Measurements from ENCODE around the gene MYO3B. TPM values are rescaled to one million over a fixed set of nuclear protein-coding genes. Genes with fewer than 3 reads are reported as not detected.
"Not testable (repeated sequence)": the region's sequence is repeated elsewhere in the genome, so short reads cannot be mapped to it uniquely, and the experiment has no call there.

Gene MYO3B
- total and polyA plus RNA-seq, 4 experiments from 2014 or later, result not detected

DNA sequence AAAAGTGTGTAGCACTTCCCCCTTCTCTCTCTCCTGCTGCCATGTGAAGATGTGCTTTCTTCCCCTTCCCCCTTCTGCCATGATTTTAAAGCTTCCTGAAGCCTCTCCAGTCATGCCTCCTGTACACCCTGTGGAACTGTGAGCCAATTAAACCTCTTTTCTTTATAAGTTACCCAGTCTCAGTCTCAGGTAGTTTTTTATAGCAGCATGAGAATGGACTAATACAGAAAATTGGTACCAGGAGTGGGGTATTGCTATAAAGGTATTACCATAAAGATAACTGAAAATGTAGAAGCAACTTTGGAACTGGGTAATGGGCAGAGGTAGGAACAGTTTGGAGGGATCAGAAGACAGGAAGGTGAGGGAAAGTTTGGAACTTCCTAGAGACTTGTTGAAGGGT is 374.0 kb downstream of the MYO3B start:
- peaks cover 0 to 25% (median 20%) of the 10 kb centered on the region in 8 donors for H3K9me3 Mint-ChIP-seq
- H3K27ac Mint-ChIP-seq; H3K4me3 Mint-ChIP-seq; H3K36me3 Mint-ChIP-seq; H3K4me1 Mint-ChIP-seq; H3K4me1 ChIP-seq (ENCODE audit: insufficient read depth, low read length); H3K27me3 Mint-ChIP-seq; H3K4me3 ChIP-seq (ENCODE audit: low read length in 2 of 2); POLR2A ChIA-PET (ENCODE audit: partially characterized antibody); DNase-seq; H3K27me3 ChIP-seq (ENCODE audit: insufficient read depth, low read length); H3K27ac ChIP-seq (ENCODE audit: low read depth, low read length); H3K36me3 ChIP-seq (ENCODE audit: insufficient read depth, low read length); intact Hi-C loops (cut with micrococcal nuclease); H3K9me3 ChIP-seq (ENCODE audit: control insufficient read depth in 1 of 2, low read length in 2 of 2): not testable (repeated sequence)
- CTCF ChIA-PET (ENCODE audit: partially characterized antibody), result interaction anchor here (0.7 kb wide), 1 partner anchor 65 kb away, joined by 4 read pairs; no protein-coding TSS in a partner anchor

DNA sequence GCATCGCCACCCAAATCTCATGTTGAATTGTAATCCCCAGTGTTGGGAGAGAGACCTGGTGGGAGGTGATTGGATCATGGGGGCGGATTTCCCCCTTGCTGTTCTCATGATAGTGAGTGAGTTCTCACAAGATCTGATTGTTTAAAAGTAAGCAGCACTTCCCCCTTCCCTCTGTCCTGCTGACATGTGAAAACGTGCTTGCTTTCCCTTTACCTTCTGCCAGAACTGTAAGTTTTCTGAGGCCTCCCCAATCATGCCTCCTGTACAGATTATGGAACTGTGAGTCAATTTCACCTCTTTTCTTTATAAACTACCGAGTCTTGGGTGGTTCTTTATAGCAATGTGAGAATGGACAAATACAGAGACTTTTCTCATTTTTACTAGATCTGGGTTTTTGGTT is 375.8 kb downstream of the MYO3B start:
- Histone ChIP-seq H3K4me1 (ENCODE audit: insufficient read depth, low read length) (no peaks in the 10 kb centered on the region), H3K27me3 (ENCODE audit: insufficient read depth, low read length) (no peaks in the 10 kb centered on the region), H3K9me3 (ENCODE audit: control insufficient read depth in 1 of 2, low read length in 2 of 2) (no peaks in the 10 kb centered on the region), H3K36me3 (ENCODE audit: insufficient read depth, low read length) (no peaks in the 10 kb centered on the region), H3K27ac (ENCODE audit: low read depth, low read length) (no peak overlapping the region), H3K4me3 (ENCODE audit: low read length in 2 of 2) (no peak overlapping the region)
- H3K9me3 Mint-ChIP-seq, result peaks cover 0 to 25% (median 19%) of the 10 kb centered on the region in 8 donors
- intact Hi-C loops (cut with micrococcal nuclease), result no loop called here
- ChIA-PET POLR2A (ENCODE audit: partially characterized antibody) (no interaction called here), CTCF (ENCODE audit: partially characterized antibody) (no interaction called here)
- H3K4me3 Mint-ChIP-seq, result no peak overlapping the region
- no peak overlapping the region for H3K27ac Mint-ChIP-seq
- peaks cover 1 to 3% of the 10 kb centered on the region in 2 donors for H3K27me3 Mint-ChIP-seq
- no peak for DNase-seq
- peaks cover 0 to 7% of the 10 kb centered on the region in 2 donors for H3K36me3 Mint-ChIP-seq
- no peaks in the 10 kb centered on the region for H3K4me1 Mint-ChIP-seq

DNA sequence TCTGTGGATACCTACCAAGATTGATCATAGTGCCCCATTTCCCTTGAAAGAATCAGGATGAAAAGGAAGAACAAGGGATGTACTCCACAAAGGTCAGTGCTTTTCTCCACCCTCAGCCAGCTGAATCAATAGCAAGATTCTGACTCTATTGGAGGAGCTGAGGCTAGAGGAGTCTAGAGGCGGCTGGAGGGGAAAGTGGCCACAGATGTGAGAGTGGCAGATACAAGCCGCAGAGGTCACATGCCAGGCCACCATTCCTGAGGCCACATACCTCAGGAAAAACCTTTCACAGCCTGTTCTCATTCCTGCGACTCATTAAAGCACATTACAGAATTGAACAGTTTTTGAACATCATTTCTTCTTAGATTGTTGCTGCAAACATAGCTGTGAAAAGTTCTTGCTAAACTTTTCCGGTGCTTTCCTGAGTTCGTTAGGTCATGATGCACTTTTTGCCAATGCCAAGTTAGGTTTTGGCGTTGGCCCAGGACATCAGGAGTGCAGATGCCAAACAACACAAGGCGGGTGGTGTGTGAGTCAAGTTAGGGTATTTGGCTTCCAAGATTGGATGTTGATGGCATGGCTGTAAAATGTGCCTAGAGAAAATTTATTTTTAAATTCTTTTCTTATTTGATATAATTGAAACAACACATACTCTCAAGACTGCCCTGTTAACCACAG is 376.5 kb downstream of the MYO3B start:
- H3K27me3 ChIP-seq (ENCODE audit: insufficient read depth, low read length), result no peaks in the 10 kb centered on the region
- no peak overlapping the region for H3K4me3 ChIP-seq (ENCODE audit: low read length in 2 of 2)
- no peaks in the 10 kb centered on the region for H3K4me1 ChIP-seq (ENCODE audit: insufficient read depth, low read length)
- no peaks in the 10 kb centered on the region for H3K36me3 ChIP-seq (ENCODE audit: insufficient read depth, low read length)
- intact Hi-C loops (cut with micrococcal nuclease), result no loop called here
- CTCF ChIA-PET (ENCODE audit: partially characterized antibody), result no interaction called here
- Mint-ChIP-seq H3K4me3 (no peak overlapping the region), H3K27me3 (peaks cover 1 to 3% of the 10 kb centered on the region in 2 donors), H3K36me3 (peaks cover 0 to 7% of the 10 kb centered on the region in 2 donors), H3K4me1 (no peaks in the 10 kb centered on the region), H3K9me3 (peaks cover 0 to 25% (median 19%) of the 10 kb centered on the region in 8 donors), H3K27ac (no peak overlapping the region)
- H3K27ac ChIP-seq (ENCODE audit: low read depth, low read length), result no peak overlapping the region
- no peaks in the 10 kb centered on the region for H3K9me3 ChIP-seq (ENCODE audit: control insufficient read depth in 1 of 2, low read length in 2 of 2)
- POLR2A ChIA-PET (ENCODE audit: partially characterized antibody), result no interaction called here
- DNase-seq, result no peak

DNA sequence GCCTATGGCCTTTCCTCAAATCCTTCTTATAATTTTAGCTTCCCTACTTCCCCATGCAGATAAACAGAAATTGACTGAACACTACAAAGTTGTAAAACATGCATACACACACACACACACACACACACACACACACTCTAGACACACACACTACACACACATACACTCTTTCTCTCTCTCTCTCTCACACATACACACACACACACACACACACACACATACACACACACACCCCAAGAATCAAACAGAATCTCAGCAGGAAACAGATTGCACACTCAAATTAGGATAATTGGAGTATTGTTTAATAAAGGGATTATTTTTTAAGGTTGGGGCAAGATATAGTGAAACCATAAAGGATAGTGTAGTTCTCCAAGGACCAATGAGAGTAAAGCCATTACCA is 385.0 kb downstream of the MYO3B start:
- Mint-ChIP-seq H3K9me3 (peaks cover 0 to 3% (median 0%) of the 10 kb centered on the region in 8 donors), H3K27me3 (peaks cover 8 to 12% of the 10 kb centered on the region in 2 donors), H3K36me3 (no peaks in the 10 kb centered on the region), H3K4me3 (no peak overlapping the region), H3K4me1 (no peaks in the 10 kb centered on the region), H3K27ac (no peak overlapping the region)
- H3K27ac ChIP-seq (ENCODE audit: low read depth, low read length), result no peak overlapping the region
- H3K4me1 ChIP-seq (ENCODE audit: insufficient read depth, low read length), result no peaks in the 10 kb centered on the region
- H3K9me3 ChIP-seq (ENCODE audit: control insufficient read depth in 1 of 2, low read length in 2 of 2), result no peaks in the 10 kb centered on the region
- no peak overlapping the region for H3K4me3 ChIP-seq (ENCODE audit: low read length in 2 of 2)
- DNase-seq, result no peak
- CTCF ChIA-PET (ENCODE audit: partially characterized antibody), result no interaction called here
- POLR2A ChIA-PET (ENCODE audit: partially characterized antibody), result no interaction called here
- intact Hi-C loops (cut with micrococcal nuclease), result no loop called here
- no peaks in the 10 kb centered on the region for H3K36me3 ChIP-seq (ENCODE audit: insufficient read depth, low read length)
- H3K27me3 ChIP-seq (ENCODE audit: insufficient read depth, low read length), result no peaks in the 10 kb centered on the region

DNA sequence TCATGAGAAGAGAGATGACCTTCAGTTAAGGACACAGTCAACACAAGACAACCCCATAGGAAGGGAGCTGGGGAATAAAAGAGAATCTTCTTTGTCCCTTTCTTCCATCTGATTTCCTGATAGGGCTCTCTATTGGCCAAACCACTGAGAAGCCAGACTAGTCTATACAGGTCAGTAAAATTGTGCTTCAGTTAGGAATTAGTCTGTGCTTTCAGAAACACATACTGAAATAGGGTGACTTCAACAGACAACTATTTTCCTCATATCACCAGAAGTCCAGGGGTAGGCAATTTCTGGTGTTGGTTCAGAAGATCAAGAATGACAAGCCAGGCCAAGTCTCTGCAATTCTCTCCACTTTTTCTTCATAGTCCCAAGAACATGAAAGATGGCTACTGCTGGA is 385.5 kb downstream of the MYO3B start:
- H3K4me1 Mint-ChIP-seq, result no peaks in the 10 kb centered on the region

DNA sequence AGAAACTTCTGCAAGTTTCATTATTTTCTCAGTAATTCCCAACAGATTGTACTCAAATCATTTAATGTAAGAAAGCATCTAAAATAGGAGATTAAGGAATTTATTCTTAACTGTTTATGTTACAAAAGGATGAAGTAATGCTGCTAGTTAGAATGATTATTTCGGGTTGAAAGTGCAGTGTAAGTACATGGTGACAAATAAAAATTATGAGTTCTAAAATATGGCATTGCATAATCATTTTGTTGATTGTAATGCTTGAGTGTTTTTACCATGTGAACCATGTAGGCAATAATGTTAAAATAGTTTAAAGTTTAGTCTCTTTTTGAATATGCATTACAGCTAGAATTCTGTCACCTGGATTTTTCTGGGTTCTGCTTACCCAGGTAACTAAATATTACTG is 388.2 kb downstream of the MYO3B start:
- intact Hi-C loops (cut with micrococcal nuclease), result no loop called here
- H3K27me3 ChIP-seq (ENCODE audit: insufficient read depth, low read length), result no peaks in the 10 kb centered on the region
- CTCF ChIA-PET (ENCODE audit: partially characterized antibody), result no interaction called here
- Mint-ChIP-seq H3K4me1 (no peaks in the 10 kb centered on the region), H3K36me3 (no peaks in the 10 kb centered on the region), H3K27me3 (peaks cover 8 to 14% of the 10 kb centered on the region in 2 donors), H3K27ac (no peak overlapping the region), H3K4me3 (no peak overlapping the region), H3K9me3 (no peaks in the 10 kb centered on the region)
- no peak for DNase-seq
- H3K27ac ChIP-seq (ENCODE audit: low read depth, low read length), result no peak overlapping the region
- H3K9me3 ChIP-seq (ENCODE audit: control insufficient read depth in 1 of 2, low read length in 2 of 2), result no peaks in the 10 kb centered on the region
- POLR2A ChIA-PET (ENCODE audit: partially characterized antibody), result no interaction called here
- H3K4me1 ChIP-seq (ENCODE audit: insufficient read depth, low read length), result no peaks in the 10 kb centered on the region
- H3K36me3 ChIP-seq (ENCODE audit: insufficient read depth, low read length), result no peaks in the 10 kb centered on the region
- no peak overlapping the region for H3K4me3 ChIP-seq (ENCODE audit: low read length in 2 of 2)

More for the DNA sequence above, 385.5 kb downstream of the MYO3B start:
- H3K4me3 Mint-ChIP-seq, result no peak overlapping the region
- H3K27me3 Mint-ChIP-seq, result peaks cover 8 to 12% of the 10 kb centered on the region in 2 donors
- H3K9me3 Mint-ChIP-seq, result peaks cover 0 to 3% (median 0%) of the 10 kb centered on the region in 8 donors
- Histone ChIP-seq H3K9me3 (ENCODE audit: control insufficient read depth in 1 of 2, low read length in 2 of 2) (no peaks in the 10 kb centered on the region), H3K36me3 (ENCODE audit: insufficient read depth, low read length) (no peaks in the 10 kb centered on the region), H3K27me3 (ENCODE audit: insufficient read depth, low read length) (no peaks in the 10 kb centered on the region), H3K4me1 (ENCODE audit: insufficient read depth, low read length) (no peaks in the 10 kb centered on the region), H3K27ac (ENCODE audit: low read depth, low read length) (no peak overlapping the region), H3K4me3 (ENCODE audit: low read length in 2 of 2) (no peak overlapping the region)
- DNase-seq, result no peak
- ChIA-PET CTCF (ENCODE audit: partially characterized antibody) (no interaction called here), POLR2A (ENCODE audit: partially characterized antibody) (no interaction called here)
- no peaks in the 10 kb centered on the region for H3K36me3 Mint-ChIP-seq
- H3K27ac Mint-ChIP-seq, result no peak overlapping the region
- intact Hi-C loops (cut with micrococcal nuclease), result no loop called here

DNA sequence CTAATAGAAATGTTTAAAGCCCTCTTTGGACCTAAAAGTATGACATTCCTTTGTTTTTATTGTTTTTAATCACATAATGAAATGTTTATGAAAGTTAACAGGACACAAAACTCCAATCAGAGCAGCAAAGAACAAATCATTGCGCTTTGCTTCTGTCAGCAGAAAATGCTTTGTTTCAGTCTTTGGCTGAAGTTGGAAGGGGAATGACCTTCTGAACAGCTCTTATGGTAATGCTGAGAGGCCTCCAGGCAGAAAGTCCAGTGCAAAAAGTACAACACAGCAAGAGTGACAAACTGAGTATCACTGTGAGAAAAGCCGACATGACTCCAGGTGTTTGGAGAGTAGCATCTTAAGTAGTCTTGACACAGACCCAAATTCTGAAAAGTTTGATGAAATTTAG is 389.5 kb downstream of the MYO3B start:
- H3K4me1 Mint-ChIP-seq, result no peaks in the 10 kb centered on the region
- intact Hi-C loops (cut with micrococcal nuclease), result no loop called here
- Histone ChIP-seq H3K27ac (ENCODE audit: low read depth, low read length) (no peak overlapping the region), H3K4me1 (ENCODE audit: insufficient read depth, low read length) (no peaks in the 10 kb centered on the region), H3K9me3 (ENCODE audit: control insufficient read depth in 1 of 2, low read length in 2 of 2) (no peaks in the 10 kb centered on the region), H3K36me3 (ENCODE audit: insufficient read depth, low read length) (no peaks in the 10 kb centered on the region), H3K27me3 (ENCODE audit: insufficient read depth, low read length) (no peaks in the 10 kb centered on the region), H3K4me3 (ENCODE audit: low read length in 2 of 2) (no peak overlapping the region)
- CTCF ChIA-PET (ENCODE audit: partially characterized antibody), result no interaction called here
- DNase-seq, result no peak
- H3K36me3 Mint-ChIP-seq, result no peaks in the 10 kb centered on the region
- POLR2A ChIA-PET (ENCODE audit: partially characterized antibody), result no interaction called here
- H3K4me3 Mint-ChIP-seq, result no peak overlapping the region
- H3K27ac Mint-ChIP-seq, result no peak overlapping the region
- peaks cover 13 to 18% of the 10 kb centered on the region in 2 donors for H3K27me3 Mint-ChIP-seq
- no peaks in the 10 kb centered on the region for H3K9me3 Mint-ChIP-seq

DNA sequence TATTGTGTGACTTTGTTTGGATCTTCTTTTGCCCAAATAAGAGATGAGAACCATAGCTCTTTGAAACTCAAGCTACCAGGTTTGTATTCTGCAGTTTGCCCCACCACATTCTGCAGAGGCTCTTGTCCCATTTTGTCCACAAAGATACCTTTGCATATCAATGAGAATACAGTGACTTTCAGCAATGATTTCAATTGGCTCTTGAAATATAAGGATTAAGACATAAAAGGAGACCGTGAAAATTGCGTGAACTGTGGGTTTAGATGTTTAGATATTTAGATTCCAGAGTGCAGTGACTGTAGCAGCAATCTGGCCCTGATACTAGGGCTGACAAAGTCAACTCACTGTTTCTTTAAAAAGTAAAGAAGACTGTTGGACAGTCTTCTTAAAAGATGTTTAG is 390.6 kb downstream of the MYO3B start:
- Mint-ChIP-seq H3K9me3 (no peaks in the 10 kb centered on the region), H3K27me3 (peaks cover 15 to 18% of the 10 kb centered on the region in 2 donors), H3K36me3 (no peaks in the 10 kb centered on the region), H3K4me3 (no peak overlapping the region), H3K27ac (no peak overlapping the region), H3K4me1 (no peaks in the 10 kb centered on the region)
- CTCF ChIA-PET (ENCODE audit: partially characterized antibody), result no interaction called here
- Histone ChIP-seq H3K27me3 (ENCODE audit: insufficient read depth, low read length) (no peaks in the 10 kb centered on the region), H3K27ac (ENCODE audit: low read depth, low read length) (no peak overlapping the region), H3K36me3 (ENCODE audit: insufficient read depth, low read length) (no peaks in the 10 kb centered on the region), H3K4me3 (ENCODE audit: low read length in 2 of 2) (no peak overlapping the region), H3K4me1 (ENCODE audit: insufficient read depth, low read length) (no peaks in the 10 kb centered on the region), H3K9me3 (ENCODE audit: control insufficient read depth in 1 of 2, low read length in 2 of 2) (no peaks in the 10 kb centered on the region)
- DNase-seq, result no peak
- POLR2A ChIA-PET (ENCODE audit: partially characterized antibody), result no interaction called here
- intact Hi-C loops (cut with micrococcal nuclease), result no loop called here

Data from CD4-positive, alpha-beta memory T cell (primary cell).